Hepatocyte (in vitro differentiated cells): ENCODE measurements around the gene FOXP4. TPM values are rescaled to one million over a fixed set of nuclear protein-coding genes. Genes with fewer than 3 reads are reported as not detected.
A peak's percentile ranks its signal among the peaks of the same experiment; 100 is the strongest.

Experiments used
- DNase-seq: peaks from one replicate; pipeline ENCODE4 v3.0.0-alpha.2; 2016; ENCODE audit warnings: low spot score
- H2AFZ ChIP-seq: fragments of 200-600 bp; sonication (generic); 2 replicates; pipeline ENCODE4 v1.6.0; 2016; ENCODE audit warnings: antibody characterized with exemption, mild to moderate bottlenecking
- H3K27ac ChIP-seq: fragments of 200-600 bp; sonication (generic); 2 replicates; pipeline ENCODE4 v1.5.1; 2016; ENCODE audit warnings: mild to moderate bottlenecking
- H3K27me3 ChIP-seq: fragments of 200-600 bp; sonication (generic); 2 replicates; pipeline ENCODE4 v1.6.1; 2016
- H3K36me3 ChIP-seq: fragments of 200-600 bp; sonication (generic); replicated peaks from 2 replicates; pipeline ENCODE4 v1.5.1; 2016; ENCODE audit warnings: low read depth; ENCODE audit not compliant: insufficient read depth
- H3K4me1 ChIP-seq: fragments of 200-600 bp; sonication (generic); 2 replicates; pipeline ENCODE4 v1.5.1; 2016; ENCODE audit warnings: mild to moderate bottlenecking, moderate library complexity; ENCODE audit not compliant: insufficient read depth
- H3K4me2 ChIP-seq: fragments of 200-600 bp; sonication (generic); 2 replicates; pipeline ENCODE4 v1.6.0; 2016
- H3K4me3 ChIP-seq: fragments of 200-600 bp; sonication (generic); 2 replicates; pipeline ENCODE4 v1.5.1; 2016; ENCODE audit warnings: mild to moderate bottlenecking
- H3K79me2 ChIP-seq: fragments of 200-600 bp; sonication (generic); 2 replicates; pipeline ENCODE4 v1.6.0; 2017; ENCODE audit warnings: mild to moderate bottlenecking
- H3K9me2 ChIP-seq: fragments of 200-600 bp; sonication (generic); replicated peaks from 2 replicates; pipeline ENCODE4 v1.6.0; 2017; ENCODE audit warnings: mild to moderate bottlenecking; ENCODE audit not compliant: insufficient read depth
- H3K9me3 ChIP-seq: fragments of 200-600 bp; sonication (generic); 2 replicates; pipeline ENCODE4 v1.5.1; 2016; ENCODE audit warnings: low read depth, mild to moderate bottlenecking
- H4K20me1 ChIP-seq: fragments of 200-600 bp; sonication (generic); 2 replicates; pipeline ENCODE4 v1.6.0; 2016; ENCODE audit warnings: mild to moderate bottlenecking; ENCODE audit not compliant: insufficient read depth, poor library complexity, severe bottlenecking
- CTCF ChIP-seq: fragments of 200-600 bp; sonication (generic); IDR thresholded peaks from 2 replicates; pipeline ENCODE4 v1.5.1; 2016; ENCODE audit warnings: antibody characterized with exemption, mild to moderate bottlenecking; ENCODE audit not compliant: poor library complexity
- EZH2 ChIP-seq: fragments of 200-600 bp; sonication (generic); IDR thresholded peaks from 2 replicates; pipeline ENCODE4 v1.6.1; 2016; ENCODE audit warnings: antibody characterized with exemption, mild to moderate bottlenecking, borderline replicate concordance
- EZH2phosphoT487 ChIP-seq: fragments of 200-600 bp; sonication (generic); IDR thresholded peaks from one replicate; pipeline ENCODE4 v1.6.1; 2018; ENCODE audit warnings: antibody characterized with exemption, mild to moderate bottlenecking, low read depth, moderate library complexity; ENCODE audit not compliant: unreplicated experiment, severe bottlenecking
- WGBS: methylation state at CpG from one replicate; pipeline ENCODE4 v1.1.6; 2016; ENCODE audit warnings: low lambda C conversion rate; ENCODE audit errors: missing lambda C conversion rate; 5-methylcytosine and 5-hydroxymethylcytosine counted together
- polyA plus RNA-seq: library from polyadenylated mRNA; unstranded; fragments of >200 nt; fragmentation: Nextera tagmentation; extraction: Ambion mirVana; gene quantifications from 2 replicates; pipeline ENCODE4 v1.2.1, GENCODE V29; 2016
- total RNA-seq: library from RNA; depleted of rRNA; stranded (reverse); fragments of >200 nt; gene quantifications from 2 replicates; pipeline ENCODE4 v1.2.3, GENCODE V29; 2014

The FOXP4 gene
- total and polyA plus RNA-seq, 2 experiments from 2014 or later: 24.3 to 87.8 TPM

GRCh38 chr6:41623330-41623729 is 77.1 kb downstream of the FOXP4 start:
- 82% methylated on average over 6 of the region's 6 CpGs for WGBS
- Histone ChIP-seq H3K4me2 (no peak overlapping the region), H3K36me3 (no peaks in the 10 kb centered on the region), H3K79me2 (no peaks in the 10 kb centered on the region), H3K4me1 (peaks cover 30% of the 10 kb centered on the region), H3K27ac (no peak overlapping the region), H3K4me3 (no peak overlapping the region), H3K9me2 (no peaks in the 10 kb centered on the region), H2AFZ (no peak overlapping the region), H3K9me3 (no peaks in the 10 kb centered on the region), H3K27me3 (no peaks in the 10 kb centered on the region), H4K20me1 (no peaks in the 10 kb centered on the region)
- TF ChIP-seq CTCF (no peak), EZH2phosphoT487 (no peak), EZH2 (no peak)
- no peak for DNase-seq

DNA sequence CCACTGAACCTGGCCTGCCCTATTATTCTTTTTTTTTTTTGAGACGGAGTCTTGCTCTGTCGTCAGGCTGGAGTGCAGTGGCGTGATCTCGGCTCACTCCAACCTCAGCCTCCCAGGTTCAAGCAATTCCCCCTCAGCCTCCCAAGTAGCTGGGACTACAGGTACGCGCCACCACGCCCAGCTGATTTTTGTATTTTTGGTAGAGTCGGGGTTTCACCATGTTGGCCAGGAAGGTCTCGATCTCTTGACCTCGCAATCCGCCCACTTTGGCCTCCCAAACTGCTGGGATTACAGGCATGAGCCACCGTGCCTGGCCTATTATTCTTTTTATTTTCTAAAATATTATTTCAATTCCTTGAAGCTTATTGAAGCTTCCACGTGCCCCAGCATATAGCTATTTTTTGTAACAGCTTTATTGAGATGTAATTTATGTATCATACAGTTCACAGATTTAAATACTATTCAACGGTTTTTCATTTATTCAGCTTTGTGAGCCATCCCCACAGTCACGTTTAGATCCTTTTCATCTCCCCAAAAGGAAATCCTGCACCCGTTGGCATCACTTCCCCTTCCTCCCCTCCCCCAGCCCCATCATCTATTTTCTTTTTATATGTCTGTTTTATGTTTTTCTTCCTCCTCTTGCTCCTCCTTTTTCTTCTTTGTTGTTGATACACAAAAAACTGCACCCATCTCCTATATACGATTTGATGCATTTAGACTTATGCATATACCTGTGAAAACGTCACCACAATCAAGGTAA is 78.6 kb downstream of the FOXP4 start:
- no peaks in the 10 kb centered on the region for H4K20me1 ChIP-seq
- no peak overlapping the region for H3K4me3 ChIP-seq
- 90% methylated on average over 17 of the region's 18 CpGs for WGBS
- peaks cover 30% of the 10 kb centered on the region for H3K4me1 ChIP-seq
- no peaks in the 10 kb centered on the region for H3K79me2 ChIP-seq
- H3K9me3 ChIP-seq: no peaks in the 10 kb centered on the region
- peak overlapping the region; percentile 20 for H3K27ac ChIP-seq
- no peaks in the 10 kb centered on the region for H3K27me3 ChIP-seq
- H3K36me3 ChIP-seq: no peaks in the 10 kb centered on the region
- H3K9me2 ChIP-seq: no peaks in the 10 kb centered on the region
- TF ChIP-seq EZH2 (no peak), EZH2phosphoT487 (no peak), CTCF (no peak)
- no peak overlapping the region for H2AFZ ChIP-seq
- no peak overlapping the region for H3K4me2 ChIP-seq
- DNase-seq: no peak

GRCh38 chr6:41625442-41625841 is 79.3 kb downstream of the FOXP4 start:
- no peak overlapping the region for H3K4me3 ChIP-seq
- no peaks in the 10 kb centered on the region for H3K9me2 ChIP-seq
- H3K36me3 ChIP-seq: no peaks in the 10 kb centered on the region
- H3K4me1 ChIP-seq: peaks cover 30% of the 10 kb centered on the region
- no peaks in the 10 kb centered on the region for H3K79me2 ChIP-seq
- no peak overlapping the region for H2AFZ ChIP-seq
- no peak for DNase-seq
- 50% methylated on average over 6 of the region's 6 CpGs for WGBS
- no peaks in the 10 kb centered on the region for H3K9me3 ChIP-seq
- H3K27ac ChIP-seq: peak overlapping the region; percentile 20
- TF ChIP-seq CTCF (no peak), EZH2 (no peak), EZH2phosphoT487 (no peak)
- H3K4me2 ChIP-seq: no peak overlapping the region
- no peaks in the 10 kb centered on the region for H3K27me3 ChIP-seq
- H4K20me1 ChIP-seq: no peaks in the 10 kb centered on the region

DNA sequence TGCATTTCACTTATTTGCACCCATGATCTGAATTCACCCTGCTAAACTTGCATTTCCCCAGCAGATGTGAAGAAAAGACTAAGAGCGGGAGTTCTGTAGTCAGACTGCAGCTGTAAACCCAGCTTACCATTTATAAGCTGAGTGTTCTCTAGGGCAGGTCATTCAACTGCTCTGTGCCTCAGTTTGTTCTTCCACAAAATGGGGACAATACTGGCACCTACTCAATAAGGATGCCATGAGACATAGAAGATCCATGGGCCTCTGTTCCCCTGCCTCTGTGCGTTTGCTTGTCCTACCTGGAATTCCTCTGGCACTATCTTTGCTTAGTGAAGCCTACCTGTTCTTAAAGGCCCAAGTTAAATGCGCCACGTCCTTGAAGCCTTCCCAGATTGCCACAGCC is 79.8 kb downstream of the FOXP4 start:
- no peak for DNase-seq
- no peak for TF ChIP-seq EZH2
- H3K9me3 ChIP-seq: no peaks in the 10 kb centered on the region
- no peaks in the 10 kb centered on the region for H3K36me3 ChIP-seq
- peaks cover 30% of the 10 kb centered on the region for H3K4me1 ChIP-seq
- no peaks in the 10 kb centered on the region for H3K79me2 ChIP-seq
- no peaks in the 10 kb centered on the region for H3K27me3 ChIP-seq
- no peak overlapping the region for H3K4me2 ChIP-seq
- H3K27ac ChIP-seq: no peak overlapping the region
- no peaks in the 10 kb centered on the region for H3K9me2 ChIP-seq
- no peak overlapping the region for H2AFZ ChIP-seq
- WGBS: 94% methylated on average over 4 of the region's 4 CpGs
- H3K4me3 ChIP-seq: no peak overlapping the region
- H4K20me1 ChIP-seq: no peaks in the 10 kb centered on the region
